NCI-H2171 (cell line): ENCODE results near the gene CLTRN.
"Not testable (repeated sequence)": the region's sequence is repeated elsewhere in the genome, so short reads cannot be mapped to it uniquely, and the experiment has no call there.

ENCODE experiments used
- DNase-seq: peaks from one replicate; lab custom pipeline; 2025; lab: John Stamatoyannopoulos, UW

The CLTRN gene

DNA sequence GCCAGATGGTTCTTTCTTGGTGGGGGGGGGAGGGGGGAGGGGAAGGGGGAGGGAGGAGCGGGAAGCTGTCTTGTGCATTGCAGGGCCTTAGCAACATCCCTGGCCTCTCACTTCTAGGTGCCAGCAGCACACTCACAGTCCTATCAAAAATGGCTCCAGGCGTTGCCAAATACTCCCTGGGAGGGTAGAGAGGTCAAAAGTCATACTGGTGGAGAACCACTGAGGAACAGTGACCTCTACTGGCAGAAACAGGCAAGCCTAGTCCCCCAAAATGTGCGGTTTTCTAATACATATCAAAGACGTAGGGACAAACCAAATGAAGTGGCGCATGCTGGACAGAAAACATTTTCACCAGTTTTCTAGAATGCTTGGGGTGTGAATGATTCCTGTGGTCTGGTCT lies 17.1 kb downstream of the CLTRN start:
- not testable (repeated sequence) for DNase-seq

DNA sequence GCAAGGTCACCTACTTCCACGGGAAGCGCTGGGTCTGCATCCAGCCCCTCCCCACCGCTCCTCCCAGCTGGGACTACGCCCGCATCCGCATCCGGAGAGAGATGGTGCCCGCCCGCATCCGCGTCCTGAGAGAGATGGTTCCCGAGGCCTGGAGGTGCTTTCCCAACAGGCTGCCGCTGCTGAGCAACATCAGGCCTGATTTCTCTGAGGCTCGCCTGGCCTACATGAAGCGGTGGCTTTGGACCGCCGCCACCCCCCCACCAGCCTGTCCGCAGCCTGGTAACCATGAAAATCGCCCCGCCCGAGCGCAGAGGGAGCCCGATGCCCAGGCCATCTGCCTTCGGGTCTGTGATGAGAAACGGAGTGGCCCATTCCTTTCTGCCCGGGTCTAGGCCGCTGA lies 18.1 kb downstream of the CLTRN start:
- no peak for DNase-seq

DNA sequence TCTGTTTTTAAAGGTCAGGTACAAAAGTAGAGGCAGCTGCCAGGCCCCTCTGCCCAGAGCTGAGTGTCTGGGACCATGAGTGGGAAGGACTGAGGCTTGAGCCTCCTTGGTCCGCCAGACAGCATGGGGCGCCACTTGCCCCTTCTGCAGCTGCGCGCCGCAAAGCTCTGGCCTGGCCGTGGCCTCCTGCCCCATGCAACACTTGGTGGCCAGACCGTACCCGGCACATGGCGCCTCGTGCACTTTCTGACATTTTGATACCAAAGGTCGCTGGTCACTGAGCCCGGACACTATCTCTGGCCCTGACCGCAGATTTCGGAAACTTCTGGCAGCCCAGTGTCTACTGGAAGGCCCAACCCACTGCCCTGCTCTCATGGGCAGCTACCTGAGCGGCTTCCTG lies 18.6 kb downstream of the CLTRN start:
- DNase-seq, result no peak

DNA sequence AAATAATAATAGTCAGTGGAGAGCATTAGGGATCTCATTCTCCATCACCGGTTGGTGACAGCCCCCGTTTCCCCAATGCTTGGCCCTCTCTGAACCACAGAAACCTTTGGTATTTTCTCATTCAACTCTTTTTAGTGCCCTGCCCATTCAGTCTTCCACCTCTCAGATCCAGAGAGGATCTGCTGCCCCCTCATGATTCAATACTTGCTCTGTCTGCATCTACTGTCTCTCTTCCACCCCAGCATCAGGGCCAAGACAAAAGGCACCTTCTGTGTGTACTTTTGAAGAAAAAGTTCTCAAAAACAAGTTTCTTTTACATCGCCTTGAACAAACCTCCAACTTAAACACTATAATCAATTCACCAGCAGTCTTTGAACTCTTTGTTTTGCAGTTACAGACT lies 19.3 kb downstream of the CLTRN start:
- no peak for DNase-seq

DNA sequence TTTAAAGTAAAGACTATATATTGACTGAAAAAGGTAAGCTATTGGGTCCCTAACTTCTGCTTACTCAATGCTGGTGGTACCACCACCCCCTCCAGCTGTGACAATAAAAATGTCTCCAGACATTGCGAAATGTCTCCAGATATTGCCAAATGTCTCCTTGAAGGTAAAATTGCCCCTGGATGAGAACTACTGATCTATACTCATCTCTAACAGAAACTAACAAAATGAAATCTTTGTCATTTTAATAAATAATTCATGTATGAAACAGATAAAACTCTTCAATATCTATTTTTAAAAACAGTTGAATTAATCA lies 20.1 kb downstream of the CLTRN start:
- no peak for DNase-seq

DNA sequence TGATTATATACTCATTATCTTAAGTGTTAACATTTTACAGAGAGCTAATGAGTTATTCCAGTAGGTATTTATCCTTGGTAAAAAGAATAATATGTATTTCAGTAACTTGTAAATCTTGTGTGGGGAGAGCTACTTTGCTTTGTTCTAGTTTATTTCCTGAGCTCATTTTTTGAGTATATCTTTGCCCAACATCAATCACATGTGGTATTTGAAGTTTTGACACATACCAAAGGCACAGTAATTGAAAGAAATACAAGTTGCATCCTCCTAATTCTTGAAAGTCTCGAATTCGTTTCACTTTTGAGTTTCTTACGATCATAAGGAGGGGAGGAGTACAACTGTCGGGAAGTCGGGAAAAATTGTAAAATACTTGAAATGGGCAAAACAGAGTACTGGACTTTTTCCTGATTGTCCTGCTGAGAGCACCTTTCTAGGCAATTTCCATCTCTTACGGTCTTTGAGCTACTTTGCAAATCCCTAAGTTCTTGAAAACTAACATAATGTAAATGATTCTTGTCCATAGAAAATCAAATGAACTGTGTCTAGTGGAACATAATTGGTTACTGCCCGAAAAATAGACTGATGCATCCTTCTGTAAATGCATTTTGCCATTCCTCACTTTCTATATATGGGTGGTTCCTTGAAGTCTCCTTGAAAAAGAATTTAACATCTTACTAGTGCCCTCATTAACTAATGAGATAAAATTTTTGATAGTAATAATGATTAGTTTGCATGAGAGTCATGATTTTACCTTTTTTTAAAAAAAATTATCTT lies 20.6 kb downstream of the CLTRN start:
- no peak for DNase-seq

DNA sequence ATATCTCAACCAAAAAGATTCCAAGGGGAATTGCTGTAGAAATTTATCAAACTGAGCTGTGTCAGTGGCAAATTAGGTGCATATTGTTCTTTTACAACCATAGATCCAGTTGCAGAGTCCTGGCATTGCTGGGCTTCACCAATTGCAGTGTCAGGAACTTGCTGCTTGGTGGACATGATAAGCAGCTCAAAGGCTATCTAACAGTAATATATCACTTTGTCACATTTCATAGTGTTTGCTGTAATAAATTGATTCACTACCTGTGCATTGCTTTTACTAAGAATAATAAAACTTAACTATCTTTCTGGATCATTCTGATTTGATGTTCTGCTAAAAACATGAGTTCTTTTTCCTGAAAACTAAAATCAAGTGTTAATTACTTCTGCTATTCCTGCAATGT lies 33.0 kb downstream of the CLTRN start:
- DNase-seq, result no peak

DNA sequence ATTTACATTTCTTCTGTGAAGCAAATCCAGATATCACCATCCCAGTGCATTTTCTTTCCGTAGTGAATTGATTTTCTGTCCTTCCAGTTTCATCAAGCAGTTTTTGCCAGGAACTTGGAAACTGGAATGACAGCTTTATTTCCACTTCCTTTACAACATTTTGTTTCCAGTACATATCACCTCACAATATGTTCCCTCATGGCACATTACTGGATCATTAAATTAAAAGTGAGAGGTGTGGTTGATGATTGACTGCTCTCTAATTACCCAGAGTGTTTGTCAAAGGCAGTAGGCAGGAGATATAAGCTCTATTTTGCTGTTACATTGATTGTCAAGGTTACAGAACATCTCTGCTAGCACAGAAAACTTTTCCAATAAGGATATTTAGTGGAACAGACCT lies 41.6 kb downstream of the CLTRN start:
- DNase-seq, result no peak

DNA sequence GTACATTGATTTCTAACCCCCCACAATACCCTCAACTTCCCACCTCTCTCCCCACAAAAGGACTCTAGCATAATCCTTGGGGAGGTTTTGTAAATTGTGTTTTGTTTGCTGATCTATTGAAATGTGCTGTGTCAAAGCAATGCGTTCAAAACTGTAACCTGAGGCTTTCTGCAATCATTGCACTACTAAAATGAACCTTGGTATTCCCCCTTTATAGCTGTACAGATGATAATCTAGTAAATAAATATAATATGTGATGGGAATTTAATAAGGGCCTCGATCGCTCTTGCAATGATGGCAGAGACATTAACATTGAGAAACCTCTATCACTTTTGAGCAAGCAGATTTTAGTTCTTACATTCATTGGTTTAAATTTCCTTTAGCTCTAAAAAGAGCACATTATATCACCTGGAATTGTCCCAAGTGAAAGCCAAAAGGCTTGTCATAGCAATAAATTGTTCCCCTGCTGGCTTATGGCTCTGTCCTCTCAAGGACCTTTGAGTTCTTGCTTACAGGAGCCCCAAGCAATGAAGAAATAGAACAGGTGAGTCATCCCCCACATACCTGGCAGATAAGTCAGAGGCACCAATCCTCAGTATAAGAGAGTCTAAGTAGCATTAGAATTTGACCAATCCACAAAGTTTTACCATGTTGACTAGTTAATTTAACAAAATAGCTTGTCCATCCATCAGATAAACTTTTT lies 45.4 kb downstream of the CLTRN start:
- no peak for DNase-seq

DNA sequence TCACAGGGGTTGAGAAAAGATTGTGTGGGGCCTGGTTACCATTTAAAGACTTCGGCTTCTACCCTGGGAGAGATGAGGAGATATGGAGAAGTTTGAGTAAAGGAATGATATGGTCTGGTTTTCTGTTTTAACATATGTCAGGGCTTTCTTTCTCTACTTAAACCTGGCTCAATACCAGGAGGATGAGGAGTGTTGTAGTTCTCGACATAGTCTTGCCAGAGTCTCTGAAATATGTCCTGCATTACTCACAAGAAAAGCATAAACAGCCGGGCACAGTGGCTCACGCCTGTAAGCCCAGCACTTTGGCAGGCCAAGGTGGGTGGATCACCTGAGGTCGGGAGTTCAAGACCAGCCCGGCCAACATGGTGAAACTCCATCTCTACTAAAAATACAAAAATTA lies 47.5 kb downstream of the CLTRN start:
- no peak for DNase-seq

DNA sequence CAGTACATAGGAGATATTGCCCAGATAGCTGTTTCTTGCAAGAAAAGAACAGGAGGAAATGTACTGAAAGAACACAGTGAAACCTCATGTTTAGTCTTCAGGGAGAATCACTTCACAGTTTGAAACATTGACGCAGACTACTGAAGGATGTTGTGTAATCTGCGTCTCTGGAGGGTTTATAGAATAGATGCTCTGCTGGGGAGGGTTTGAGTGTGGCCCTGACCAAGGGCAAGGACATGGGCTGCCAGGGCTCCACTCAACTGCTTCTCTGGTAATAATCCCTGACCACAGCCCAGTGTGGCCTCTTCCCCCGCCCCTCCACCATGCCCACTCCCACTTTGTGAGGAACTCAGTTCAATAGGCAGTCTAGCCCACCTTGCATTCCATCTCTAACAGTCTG lies 48.1 kb downstream of the CLTRN start:
- DNase-seq, result no peak

DNA sequence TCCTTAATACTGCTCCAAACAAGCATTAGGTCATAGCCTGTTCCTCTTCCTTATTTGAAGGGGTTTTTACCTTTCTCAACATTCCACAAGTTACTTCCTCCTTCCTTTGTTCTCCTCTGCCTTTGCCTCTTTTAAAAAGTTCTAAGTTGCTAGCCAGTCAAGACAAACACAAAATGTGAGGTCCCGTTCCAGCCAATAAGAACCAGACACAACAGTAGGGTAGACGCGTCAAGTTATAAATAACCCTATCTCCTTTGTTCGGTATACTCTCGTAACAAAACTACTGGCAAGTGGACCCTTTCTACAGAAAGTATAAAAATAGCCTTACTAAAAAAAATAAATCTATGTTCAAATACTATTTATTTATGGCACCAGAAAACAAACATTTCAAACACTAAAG lies 57.5 kb downstream of the CLTRN start:
- DNase-seq, result no peak

DNA sequence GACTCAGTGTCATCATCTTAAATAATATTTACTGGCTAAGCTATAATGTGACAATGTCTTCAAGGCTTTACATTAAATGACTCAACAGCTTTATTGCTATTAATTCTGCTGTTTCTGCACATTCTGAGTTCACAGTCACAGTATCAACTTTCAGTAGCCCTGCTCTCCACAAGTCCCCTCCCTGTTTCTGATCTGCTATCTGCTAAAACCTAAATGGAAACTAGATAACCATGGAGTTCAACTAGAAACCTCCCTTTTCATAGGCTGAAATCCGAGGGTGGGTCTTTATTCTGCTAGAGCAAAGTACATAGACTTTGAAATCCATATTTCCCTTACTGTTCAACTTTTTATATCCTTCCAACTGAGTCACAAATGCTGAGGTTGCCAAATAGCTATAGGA lies 58.5 kb downstream of the CLTRN start:
- no peak for DNase-seq

DNA sequence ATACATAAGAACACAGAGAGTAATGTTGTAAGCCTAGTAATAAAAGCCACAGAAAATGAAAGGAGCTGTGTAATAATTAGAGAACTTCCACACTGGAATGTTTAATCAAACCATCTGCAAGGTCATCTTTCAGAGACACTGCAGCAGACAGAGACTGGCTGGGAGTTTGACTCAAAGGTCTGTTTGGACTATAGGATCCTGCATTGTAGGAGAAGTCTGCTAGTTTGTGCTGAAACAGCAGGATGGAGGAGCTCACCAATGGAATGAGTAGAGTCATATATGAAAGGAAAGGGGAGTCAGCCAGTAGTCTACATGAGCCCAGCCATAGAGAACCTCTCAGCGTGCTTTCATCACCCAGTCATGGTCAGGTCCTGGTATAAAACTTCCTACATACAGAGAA lies 59.4 kb downstream of the CLTRN start:
- DNase-seq, result no peak

DNA sequence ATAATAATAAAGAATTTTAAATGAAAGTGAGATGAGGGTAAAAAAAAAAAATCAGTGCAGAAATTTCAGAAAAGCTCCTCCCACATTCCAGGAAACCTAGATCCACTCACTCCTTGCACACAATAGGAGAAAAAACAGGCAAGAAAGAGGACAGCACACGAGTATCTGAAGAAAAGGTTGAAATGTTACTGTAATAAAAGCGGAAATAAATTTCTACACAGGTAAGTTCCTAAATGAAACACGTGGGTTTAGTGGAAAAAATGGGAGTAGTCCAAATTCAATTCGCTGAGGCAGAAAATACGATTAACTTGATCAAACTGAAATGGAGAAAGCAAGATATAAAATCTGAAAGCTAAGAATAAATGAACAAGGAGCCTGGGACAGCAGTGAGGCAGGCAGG lies 61.8 kb downstream of the CLTRN start:
- no peak for DNase-seq

DNA sequence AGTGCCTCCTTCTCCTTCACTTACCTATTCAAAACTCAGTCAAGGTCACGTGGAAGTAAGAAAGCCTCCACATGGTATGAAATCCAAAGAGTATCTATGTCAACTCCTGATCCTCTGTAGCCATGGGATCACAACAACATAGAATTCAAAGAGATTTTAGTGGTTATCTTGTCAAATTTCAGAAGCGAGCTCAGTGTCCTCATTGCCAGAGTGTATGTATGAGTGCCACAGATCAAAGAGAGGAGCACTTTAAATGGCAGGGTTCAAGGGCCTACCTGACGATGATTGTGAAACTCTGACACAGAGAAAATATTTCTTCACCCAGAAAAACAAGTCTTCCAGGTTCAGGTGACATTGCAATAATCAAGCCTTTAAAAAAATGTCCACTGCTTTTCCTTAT lies 62.7 kb downstream of the CLTRN start:
- no peak for DNase-seq

DNA sequence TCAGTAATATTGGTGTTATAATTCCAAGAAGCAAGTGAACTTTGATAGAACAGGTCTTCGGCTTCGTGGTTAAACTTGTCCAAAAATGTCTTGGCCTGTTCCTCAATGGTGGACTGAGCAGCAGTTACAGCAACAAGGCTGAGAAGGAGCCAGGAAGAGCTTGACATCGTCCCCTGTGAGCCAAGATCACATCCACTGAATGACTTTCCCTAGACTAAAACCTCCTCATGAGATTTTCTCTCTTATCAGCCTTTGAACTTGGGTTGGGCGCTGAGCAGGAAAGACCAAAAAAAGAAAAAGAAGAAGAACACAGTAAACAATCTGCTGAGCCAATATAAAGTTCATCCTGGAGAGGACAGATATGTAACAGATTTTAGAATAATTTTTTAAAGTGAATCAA lies 63.9 kb downstream of the CLTRN start, which contains the start of gene ACE2:
TSS of gene ACE2 (minus strand) at position 216 of the 400 bp plus-strand sequence. CDS start at position 167, 49 bp downstream.
- DNase-seq, result no peak

DNA sequence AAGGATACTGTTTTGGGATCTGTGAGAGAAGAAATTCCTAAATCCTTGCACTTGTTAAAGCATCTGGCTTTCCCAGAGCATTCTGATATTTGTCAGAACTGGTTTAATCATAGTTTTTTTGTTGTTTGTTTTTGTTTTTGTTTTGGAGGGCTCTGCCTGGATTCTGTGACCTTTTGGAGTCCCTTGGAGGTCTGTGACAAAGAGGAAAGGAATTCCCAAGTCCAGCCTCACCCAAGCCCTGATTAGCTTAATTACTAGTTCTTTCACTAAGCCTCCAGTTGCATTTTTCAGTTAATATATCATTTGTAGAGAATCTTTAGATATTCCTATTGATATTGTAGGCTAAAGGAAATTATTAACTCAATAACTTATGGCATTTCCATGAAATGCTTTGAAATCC lies 64.6 kb downstream of the CLTRN start:
- DNase-seq, result no peak

DNA sequence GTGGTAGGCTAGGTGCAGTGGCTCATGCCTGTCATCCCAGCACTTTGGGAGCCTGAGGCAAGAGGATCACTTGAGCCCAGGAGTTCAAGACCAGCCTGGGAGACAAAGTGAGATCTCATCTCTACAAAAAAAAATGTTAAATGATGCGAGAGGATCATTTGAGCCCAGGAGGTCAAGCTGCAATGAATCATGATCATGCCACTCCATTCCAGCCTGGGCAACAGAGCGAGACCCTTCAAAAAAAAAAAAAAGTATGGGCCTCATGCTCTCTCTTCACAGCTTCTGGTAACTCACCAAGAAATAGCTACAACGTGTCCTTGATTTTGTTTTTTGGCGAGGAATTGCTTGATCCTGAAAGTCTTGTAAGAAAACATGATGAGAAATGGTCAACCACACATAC lies 65.1 kb downstream of the CLTRN start:
- no peak for DNase-seq

DNA sequence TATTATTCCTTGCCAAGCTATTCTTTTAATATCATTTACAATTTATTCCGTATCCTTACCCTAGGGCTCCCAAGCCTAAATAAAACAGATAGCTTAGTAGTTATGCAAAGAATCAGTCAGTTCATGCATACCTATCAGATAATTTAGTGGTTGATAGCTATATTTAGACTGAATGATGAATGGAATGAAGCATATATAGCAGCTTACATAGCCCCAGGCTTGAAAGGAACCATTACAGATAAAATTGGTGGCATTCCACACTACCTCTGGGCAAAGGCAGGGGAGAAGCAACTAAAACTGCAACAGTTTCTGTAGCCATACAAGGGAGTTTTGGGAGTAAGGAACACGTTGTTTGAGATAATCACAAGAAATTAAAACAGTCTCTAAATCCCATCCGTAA lies 66.6 kb downstream of the CLTRN start:
- DNase-seq, result no peak

DNA sequence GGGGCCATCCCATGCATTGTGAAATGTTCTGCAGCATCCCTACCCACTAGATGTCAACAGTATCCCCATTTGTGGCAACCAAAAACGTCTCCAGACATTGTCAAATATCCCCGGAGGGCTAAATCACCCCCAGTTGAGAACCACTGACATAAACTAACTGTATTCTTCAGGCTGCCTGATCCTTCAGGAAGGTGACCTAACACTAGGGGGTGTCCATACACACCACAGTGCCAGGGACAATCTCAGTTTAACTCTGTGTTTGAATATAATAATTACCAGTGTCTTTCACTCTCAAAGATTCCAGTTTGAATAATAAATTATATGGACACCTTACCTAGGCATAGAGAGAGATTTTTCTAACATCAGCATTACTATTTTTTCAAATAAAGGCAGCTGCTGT lies 70.2 kb downstream of the CLTRN start:
- DNase-seq, result no peak

DNA sequence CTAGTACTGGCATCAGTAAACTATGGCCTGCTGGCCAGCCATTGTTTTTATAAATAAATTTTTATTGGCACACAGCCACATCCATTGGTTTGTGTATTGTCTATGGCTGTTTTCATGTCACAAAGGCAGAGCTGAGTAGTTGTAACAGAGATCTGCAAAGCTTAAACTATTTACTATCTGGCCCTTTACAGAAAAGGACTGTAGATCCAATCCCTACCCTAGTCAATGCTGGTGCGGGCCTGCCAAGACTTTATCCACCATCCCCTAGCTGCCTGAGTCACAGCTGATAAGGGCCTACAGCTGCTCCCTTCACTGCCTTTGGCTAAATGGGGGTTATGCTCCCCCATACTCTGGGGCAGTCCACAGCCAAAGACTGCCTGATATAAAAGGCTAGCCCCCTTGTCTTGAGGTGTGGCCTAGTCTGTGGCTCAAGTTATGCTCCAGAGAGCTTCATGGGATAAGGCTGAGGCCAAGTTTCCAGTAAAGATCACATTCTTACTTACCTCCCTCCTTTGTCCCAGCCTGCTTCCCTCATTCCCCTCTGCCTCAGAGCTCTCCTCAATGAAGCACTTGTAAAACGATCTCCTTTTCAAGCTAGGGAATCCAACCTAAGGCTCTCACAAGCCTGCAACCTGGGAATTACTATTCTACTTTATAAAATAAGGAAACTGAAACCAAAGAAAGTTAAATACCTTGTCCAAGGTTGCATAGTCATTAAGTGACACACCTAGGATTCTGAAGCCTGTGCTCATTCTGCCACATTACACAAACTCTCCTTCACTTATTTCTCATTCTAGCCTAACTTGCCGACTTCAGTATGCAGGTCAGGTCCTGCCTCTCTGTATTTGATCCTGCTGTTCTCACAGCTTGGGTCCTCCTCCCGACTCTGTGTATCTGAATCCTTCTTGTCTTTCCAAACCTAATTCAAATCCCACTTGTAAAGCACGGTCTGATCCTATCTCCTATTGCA lies 84.5 kb downstream of the CLTRN start:
- DNase-seq, result no peak
